Cardiac fibroblast (primary cell): Measurements from ENCODE around the gene MRPS18A.

ENCODE experiments used
- DNase-seq, 2 donors: peaks; one replicate each; pipeline versions ENCODE4 v3.0.0 to v3.0.0-alpha.2; 2010; ENCODE audit warnings: low read depth in 2 of 2
- H3K4me3 ChIP-seq, 2 donors: replicated peaks in 1 of 2; 1 replicate in 1 of 2; 2 replicates in 1 of 2; pipeline ENCODE4 v1.5.1; 2011; ENCODE audit warnings: low read depth in 2 of 2, low read length in 2 of 2, mild to moderate bottlenecking in 2 of 2, moderate library complexity in 1 of 2
- CTCF ChIP-seq: IDR thresholded peaks from one replicate; pipeline ENCODE4 v1.5.1; 2011; ENCODE audit warnings: low read depth, mild to moderate bottlenecking, low read length, inconsistent platforms

The MRPS18A gene

GRCh38 chr6:43730634-43731033 is 43.0 kb upstream of the MRPS18A start:
- DNase-seq, result no peak
- H3K4me3 ChIP-seq, result no peak overlapping the region
- TF ChIP-seq CTCF, result no peak

- no peak overlapping the region for H3K4me3 ChIP-seq
- TF ChIP-seq CTCF, result no peak
- no peak for DNase-seq
These were observed 41.9 kb upstream of the MRPS18A start for GRCh38 chr6:43729537-43729936.

- no peak overlapping the region for H3K4me3 ChIP-seq
- TF ChIP-seq CTCF, result no peak
- no peak for DNase-seq
These were observed 41.0 kb upstream of the MRPS18A start for GRCh38 chr6:43728586-43728985.

- no peak for TF ChIP-seq CTCF
- H3K4me3 ChIP-seq, result no peak overlapping the region
- DNase-seq, result no peak
These were observed 40.0 kb upstream of the MRPS18A start for GRCh38 chr6:43727634-43728033.

GRCh38 chr6:43725643-43726580 is 38.3 kb upstream of the MRPS18A start:
- no peak overlapping the region for H3K4me3 ChIP-seq
- TF ChIP-seq CTCF, result no peak
- no peak for DNase-seq

GRCh38 chr6:43724914-43725642 is 37.5 kb upstream of the MRPS18A start:
- peak; percentile 79 to 99 for DNase-seq
- no peak for TF ChIP-seq CTCF
- H3K4me3 ChIP-seq, result no peak overlapping the region
